GM19240 (cell line): Measurements from ENCODE around the gene FRMD4A.
A peak's percentile ranks its signal among the peaks of the same experiment; 100 is the strongest.
"Not testable (repeated sequence)": the region's sequence is repeated elsewhere in the genome, so short reads cannot be mapped to it uniquely, and the experiment has no call there.

Experiments used
- DNase-seq: peaks from one replicate; pipeline ENCODE4 v3.0.0; 2011; ENCODE audit warnings: low spot score; ENCODE audit not compliant: insufficient read length

FRMD4A gene

DNA sequence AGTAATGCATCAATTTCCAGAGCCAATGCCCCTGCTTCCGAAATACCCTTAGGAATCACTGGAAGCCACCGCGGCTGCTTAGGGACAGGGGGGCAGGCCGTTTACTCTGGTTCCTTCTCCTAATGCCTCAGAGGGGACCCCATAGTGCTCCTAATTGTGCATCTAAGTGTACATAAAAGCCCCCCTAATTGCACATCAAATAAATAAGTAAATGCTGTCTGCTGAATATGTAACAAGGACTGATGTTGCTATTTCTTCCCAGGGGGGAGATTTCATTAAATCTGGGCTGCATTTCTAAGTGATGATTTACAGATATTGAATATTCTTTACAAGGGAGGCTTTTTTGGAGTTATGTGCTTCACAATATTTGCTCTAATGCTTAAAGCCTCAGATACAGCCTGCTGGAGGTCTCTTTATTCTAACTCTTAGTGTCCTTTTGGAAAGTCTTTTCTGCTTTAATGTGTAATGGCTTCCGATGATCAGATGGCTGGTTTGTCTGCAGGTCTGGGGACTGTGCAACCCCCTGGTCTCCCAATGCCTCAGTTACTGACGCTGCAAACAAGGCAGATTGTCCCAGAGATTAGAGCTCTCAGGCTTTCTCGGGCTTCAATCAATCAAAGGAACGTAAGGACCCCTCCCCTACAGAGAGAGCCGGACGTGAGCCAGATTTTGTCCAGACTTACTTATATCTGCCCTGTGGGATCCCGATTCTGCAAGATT lies 601.0 kb downstream of the FRMD4A start:
- DNase-seq, result no peak

DNA sequence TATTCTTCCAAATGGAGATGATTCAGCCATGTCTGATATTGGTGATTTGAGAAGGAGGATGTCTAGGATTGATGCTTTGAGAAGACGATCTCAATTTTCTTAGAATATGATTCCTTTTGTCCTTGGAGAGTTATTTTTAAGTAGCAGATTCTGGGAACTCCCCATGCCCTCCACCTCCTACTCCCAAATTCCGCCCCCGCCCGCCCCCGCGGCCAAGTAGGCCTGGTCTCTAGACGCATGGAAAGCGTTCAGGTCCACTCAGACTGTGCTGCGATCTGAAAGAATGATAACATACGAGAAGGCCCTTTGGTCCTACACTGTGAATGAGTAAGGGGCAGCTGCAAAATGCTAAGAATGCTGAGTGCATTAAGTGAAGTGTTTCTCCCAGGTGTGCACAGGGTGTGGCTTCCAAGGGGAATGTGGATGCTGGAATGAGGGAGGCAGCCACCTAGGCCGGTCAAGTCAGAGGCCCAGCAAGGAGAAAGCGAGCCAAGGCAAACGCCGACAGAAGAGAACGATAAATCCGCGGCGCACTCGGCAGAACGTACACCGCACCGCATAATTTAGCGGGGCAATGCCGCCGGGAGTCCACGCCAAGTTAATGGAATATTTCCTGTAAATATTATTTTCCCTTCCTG lies 601.7 kb downstream of the FRMD4A start:
- no peak for DNase-seq

DNA sequence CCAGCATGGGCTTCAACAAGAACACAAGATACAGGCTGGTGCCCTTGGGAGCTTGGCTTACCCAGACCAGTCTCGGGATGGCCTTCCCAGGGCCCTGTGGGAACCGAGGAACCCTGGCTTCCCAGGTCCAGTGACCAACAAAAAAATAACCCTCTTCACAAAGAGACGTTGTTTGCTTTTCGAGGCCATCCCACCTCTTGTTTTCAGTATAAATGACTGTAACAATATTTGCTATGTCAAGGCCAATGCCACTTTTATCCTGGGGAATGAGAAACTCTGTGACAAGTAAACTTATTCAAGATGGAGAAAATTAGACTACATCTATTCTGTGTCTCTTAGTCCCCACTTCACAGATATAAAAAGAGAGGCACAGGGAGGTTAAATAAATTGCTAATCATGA lies 605.1 kb downstream of the FRMD4A start:
- no peak for DNase-seq

DNA sequence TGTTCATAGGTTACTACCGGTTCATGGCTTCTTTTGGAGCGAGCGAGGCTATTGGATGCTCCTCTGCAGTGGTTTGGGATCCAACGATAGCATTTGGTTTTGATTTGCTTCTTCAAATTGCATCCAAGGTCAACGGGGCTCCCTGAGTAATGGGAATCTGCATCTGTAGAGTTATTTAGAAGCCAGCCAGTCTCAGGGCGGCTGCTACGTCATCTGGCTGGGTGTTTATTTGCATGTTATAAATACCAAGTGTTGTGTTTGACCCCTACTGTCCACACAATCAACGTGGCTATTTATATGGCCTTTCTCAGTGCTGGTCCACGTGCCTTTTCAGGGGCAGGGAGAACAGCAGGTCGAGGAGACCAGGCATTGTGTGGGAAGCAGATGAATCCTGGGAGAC lies 606.2 kb downstream of the FRMD4A start:
- no peak for DNase-seq

DNA sequence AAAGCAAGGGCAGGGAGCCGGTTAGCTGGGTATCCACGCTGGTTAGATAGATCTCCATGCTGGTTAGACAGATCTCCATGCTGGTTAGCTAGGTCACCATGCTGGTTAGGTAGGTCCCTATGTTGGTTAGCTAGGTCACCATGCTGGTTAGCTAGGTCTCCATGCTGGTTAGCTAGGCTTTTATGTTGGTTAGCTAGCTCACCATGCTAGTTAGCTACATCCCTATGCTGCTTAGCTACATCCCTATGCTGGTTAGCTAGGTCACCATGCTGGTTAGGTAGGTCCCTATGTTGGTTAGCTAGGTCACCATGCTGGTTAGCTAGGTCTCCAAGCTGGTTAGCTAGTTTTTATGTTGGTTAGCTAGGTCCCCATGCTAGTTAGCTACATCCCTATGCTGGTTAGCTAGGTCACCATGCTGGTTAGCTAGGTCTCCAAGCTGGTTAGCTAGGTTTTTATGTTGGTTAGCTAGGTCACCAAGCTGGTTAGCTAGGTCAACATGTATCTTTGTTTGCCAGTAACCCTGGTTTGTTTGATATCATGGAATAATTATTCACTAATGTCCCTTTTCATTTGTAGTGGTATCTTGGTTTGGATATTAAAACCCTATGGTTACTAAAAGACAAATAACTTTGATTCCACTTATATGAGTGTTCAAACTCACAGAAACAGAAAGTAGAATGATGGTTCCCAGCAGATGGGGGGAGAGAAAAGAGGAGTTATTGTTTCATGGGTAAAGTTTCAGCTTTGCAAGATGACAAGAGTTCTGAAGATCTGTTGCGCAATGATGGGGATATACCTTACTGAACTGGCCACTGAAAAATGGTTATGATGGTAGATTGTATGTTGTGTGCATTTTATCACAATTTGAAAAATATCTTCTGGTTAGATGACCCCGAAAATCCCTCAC lies 607.7 kb downstream of the FRMD4A start:
- no peak for DNase-seq

- no peak for DNase-seq
These were observed 609.2 kb downstream of the FRMD4A start for GRCh38 chr10:13721486-13721885.

DNA sequence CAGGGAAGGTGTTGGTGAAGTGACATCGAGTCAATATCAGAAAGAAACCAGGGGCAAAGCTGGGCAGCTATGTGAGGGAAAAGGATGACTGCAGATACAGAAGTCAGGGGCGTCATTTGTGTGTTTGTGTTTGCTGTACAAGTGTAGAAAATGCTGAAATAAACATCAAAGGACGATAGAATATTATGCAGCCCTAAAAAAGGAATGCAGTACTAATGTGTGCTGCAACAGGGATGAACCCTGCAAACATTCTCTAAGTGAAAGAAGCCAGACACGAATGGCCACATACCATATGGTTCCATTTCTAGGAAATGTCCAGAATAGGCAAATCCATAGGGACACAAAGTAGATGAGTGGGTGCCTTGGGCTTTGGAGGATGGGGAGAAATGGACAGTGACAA lies 610.0 kb downstream of the FRMD4A start:
- no peak for DNase-seq

DNA sequence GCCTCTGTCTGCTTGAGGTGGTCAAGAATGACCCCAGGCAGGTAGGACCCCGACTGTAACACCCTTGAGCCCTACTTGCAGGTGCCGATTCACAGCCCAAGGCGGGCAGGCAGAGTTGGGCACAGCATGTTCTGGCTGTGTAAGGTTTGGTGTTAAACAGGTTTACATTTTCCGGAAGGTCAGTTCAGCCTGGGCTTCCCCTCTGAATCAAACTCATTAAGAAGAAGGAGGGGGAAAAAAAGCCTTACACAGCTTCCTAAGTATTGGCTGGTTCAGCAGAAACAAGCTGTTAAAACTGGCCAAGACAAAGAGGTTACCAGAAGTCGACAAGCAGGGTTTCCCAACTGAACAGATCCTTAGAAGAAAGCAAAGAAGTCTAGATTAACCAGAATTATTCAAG lies 611.3 kb downstream of the FRMD4A start:
- no peak for DNase-seq

DNA sequence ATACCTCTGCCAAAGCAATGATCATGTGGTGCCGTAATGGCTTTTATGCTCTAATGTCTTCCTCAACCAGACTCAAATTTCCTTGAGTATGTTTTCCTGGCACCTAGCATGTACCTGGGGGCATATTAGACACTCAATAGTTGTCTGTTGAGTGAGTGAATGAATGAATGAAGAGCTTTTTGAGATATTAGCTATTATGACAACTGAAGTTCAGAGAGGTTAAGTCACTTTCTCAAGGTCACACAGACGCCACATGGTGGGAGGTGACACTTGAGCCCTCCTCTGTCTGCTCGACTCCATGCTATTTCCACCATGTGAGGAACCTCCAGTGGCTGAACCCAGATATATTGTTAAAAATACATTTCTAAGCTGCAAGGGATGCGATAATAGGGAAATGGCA lies 611.9 kb downstream of the FRMD4A start:
- DNase-seq, result no peak

DNA sequence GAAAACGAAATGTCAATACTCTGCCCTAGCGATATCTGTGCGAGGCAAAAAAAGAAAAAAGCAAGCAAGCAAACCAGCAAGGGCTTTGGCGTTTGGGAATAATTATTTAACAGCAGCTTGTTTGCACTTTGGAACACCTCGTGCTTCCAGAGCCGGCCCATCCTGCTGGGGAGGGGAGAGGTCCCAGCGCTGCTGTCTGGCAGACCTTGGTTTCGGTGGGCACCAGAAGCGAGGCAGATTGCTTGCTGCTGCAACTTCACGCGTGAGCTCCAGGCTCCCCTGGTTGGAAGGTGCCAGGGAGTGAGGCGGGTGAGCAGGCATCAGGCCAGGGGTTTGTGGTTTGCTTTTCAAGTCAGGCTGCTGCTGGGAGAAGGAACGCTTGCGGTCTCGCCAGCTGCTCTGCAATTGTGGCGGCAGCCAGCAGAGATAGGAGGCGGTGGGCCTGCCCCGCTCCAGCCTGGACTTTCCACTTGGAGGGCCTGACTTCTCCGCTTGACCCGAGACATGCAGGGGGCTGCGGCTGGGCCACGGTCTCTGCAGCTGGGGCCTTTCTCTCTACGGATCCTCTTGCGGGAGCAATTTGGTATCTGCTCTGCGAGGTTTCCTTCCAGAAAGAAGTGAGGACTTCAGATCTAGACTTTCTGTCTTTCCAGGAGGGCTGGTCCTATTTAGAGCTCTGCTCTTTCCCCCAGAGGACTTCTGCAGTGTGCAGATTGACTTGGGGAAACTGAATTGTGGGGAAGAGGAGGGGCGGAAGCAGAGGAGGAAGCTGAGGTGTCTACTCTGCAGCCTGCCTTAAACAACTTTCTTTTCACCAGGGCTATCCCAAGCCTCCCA lies 612.6 kb downstream of the FRMD4A start:
- DNase-seq, result no peak

DNA sequence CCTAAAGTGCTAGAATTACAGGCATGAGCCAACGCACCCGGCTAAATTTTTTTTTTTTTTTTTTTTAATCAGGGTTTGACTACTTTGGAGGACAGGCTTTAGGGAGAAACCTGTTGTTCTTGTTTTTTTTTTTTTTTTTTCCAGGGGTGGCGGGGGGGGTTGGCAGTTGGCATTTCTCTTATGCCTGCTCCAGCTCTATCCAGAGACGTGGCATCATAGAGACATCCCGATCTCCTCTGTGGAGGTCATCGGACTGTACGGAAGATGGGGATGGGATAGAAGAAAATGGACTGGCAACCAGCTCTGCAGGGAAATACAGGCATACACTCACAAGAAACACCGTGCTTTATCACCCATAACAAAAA lies 613.2 kb downstream of the FRMD4A start:
- DNase-seq, result no peak

DNA sequence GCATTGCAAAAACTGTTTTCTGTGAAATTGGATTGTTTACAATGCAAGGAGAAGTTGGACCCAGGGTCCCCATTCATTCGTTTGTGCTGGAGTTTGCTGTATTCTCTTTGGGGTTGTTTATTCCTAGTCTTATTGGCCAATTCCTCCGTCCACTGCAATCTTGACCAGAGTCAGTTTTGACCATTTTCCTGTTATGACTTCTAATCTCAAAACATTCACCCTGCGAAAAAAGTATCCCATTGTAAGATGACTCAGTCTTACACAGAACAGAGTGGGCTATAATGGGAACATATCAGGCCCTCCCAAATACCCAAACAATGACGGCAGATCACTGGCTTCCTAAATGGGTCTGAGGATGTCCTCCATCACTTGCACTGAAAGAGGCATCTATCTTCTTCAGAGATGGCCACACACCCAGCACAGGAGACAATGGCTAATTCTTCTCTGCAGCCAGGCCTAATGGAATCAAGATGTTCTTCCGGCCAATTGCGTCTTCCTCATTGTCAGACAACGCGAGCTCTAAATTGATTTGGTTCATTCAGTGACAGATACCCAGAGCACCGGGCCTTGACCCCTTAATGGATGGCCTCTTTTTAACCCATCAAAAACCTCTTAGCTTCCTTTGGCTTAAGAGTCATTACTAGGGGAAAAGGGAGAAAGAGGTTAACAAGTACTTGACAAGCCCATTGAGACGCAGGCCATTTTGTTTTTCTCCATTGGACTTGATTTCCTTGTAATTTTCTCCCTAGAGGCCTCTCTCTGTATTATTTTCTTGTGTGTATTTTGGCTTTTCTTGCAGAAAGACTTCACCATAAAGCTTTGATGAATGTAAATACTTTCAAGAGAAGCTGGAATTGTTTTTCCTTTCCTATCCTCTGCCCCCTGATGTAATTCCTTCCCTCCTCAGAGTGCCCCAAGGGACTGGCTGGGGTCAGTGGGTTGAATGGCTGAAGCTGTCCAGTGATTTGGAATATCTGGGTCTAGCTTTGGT lies 614.3 kb downstream of the FRMD4A start:
- no peak for DNase-seq

DNA sequence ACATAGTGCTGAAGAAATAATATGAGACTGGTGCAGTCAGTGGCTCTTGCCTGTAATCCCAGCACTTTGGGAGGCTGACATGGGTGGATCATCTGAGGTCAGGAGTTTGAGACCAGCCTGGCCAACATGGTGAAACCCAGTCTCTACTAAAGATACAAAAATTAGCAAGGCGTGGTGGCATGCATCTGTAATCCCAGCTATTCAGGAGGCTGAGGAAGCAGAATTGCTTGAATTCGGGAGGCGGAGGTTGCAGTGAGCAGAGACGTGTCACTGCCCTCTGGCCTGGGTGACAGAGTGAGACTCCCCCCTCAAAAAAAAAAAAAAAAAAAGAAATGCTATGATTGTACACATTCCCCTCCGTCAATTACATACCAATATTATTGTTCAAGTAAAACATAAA lies 615.1 kb downstream of the FRMD4A start:
- DNase-seq, result not testable (repeated sequence)

DNA sequence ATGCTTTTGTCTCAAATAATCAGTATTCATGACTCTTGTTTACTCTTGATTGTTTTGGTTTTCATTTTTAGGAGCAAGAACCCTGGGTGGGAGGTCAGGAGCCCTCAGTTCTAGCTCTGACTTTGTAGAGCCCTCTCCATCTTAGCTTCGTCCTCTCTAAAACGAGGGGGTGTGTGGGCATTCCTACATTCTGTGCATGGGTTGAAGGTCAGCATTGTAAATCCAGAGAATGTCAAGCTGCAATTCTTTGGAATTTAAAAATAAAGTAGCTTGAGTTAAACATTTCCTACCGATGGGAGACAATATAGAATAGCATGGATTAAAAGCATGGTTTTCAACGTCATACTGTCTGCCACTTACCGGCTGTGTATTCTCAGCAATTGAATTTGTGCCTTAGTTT lies 615.6 kb downstream of the FRMD4A start:
- DNase-seq, result no peak

DNA sequence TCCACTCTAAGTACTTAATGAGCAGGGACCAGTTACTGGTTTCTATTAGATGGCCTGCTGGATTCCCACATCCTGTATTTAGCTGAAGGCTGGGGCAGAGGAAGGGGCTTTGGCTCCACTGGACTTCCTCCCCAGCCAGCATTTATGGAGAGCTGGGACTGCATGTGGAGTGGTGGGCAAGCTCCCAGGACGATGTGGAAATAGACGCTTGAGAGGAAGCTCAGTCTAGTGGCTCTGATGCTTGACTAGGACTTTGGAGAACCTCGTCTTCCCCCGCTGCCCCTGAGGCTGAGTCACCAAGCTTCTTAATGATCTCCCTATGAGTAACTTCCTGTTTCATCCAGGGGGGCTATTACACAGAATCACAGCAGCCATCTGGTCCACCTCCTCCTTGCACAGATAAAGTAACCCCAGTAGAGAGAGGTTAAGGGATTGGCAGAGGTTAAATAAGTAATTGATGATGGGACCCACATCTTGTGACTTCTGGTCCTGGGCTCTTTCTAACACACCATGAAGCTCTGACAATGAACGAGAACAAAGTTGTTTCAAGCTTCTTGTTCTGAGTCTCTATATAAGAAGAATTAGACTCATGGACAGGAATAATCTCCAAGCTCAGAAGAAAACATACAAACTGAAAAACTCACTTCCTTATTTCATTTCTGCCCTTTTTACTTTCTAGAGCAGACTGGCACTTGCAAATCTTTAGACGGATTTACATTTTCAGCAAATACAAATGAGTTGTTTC lies 617.7 kb downstream of the FRMD4A start:
- DNase-seq, result peak; percentile 51

GRCh38 chr10:13712476-13712836 lies 618.3 kb downstream of the FRMD4A start:
- DNase-seq, result no peak

- DNase-seq, result no peak
These were observed 619.4 kb downstream of the FRMD4A start for GRCh38 chr10:13711291-13711690.

DNA sequence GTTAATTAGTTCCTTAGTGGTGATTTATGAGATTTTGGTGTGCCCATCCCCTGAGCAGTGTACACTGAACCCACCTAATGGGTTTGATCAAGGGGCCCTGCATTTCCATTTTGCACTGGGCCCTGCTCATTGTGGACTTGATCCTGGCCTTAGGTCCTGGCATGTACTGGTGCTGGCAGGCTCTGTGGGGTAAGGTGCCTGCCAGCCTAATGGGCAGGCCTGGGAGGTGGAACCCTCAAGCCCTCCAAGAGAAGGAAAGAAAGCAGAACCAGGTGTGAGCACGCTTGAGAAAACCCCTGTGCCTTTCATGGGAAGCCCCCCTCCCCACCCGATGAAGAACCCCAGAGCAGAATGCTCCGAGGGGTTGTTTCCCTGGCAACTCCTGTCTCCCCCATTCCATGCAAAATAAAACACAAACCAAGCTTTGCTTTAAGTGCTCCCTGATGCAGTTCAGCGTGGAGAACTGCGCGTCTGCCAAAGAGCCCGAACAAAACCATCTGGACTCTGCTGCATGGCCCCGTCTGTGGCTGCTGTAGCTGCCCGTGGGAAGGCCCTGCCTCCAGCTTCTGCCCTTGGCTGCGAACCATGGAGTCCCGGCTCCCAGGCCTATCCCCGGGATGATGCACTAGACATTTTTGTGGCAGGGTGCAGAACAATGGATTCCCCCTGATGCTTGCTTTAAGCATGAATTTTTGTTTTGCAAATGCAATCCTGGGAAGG lies 620.6 kb downstream of the FRMD4A start:
- no peak for DNase-seq
